Large intestine (tissue), 3 donors: Measurements from ENCODE around the gene GAB2. TPM values are rescaled to one million over a fixed set of nuclear protein-coding genes. Genes with fewer than 3 reads are reported as not detected.

Source experiments
- DNase-seq, 2 donors: peaks; one replicate each; pipeline versions ENCODE4 v3.0.0 to v3.0.0-alpha.2; 2013
- H3K27ac ChIP-seq: one replicate; pipeline ENCODE4 v1.5.1; 2013; ENCODE audit warnings: low read length
- H3K27me3 ChIP-seq: 2 replicates; pipeline ENCODE4 v1.6.1; 2013; ENCODE audit warnings: low read length; ENCODE audit not compliant: control insufficient read depth, insufficient read depth
- H3K36me3 ChIP-seq: 2 replicates; pipeline ENCODE4 v1.6.1; 2013; ENCODE audit warnings: low read length; ENCODE audit not compliant: control insufficient read depth, insufficient read depth
- H3K4me1 ChIP-seq: one replicate; pipeline ENCODE4 v1.6.1; 2013; ENCODE audit warnings: low read length; ENCODE audit not compliant: control insufficient read depth, insufficient read depth
- H3K4me3 ChIP-seq: one replicate; pipeline ENCODE4 v1.5.1; 2013; ENCODE audit warnings: low read length
- H3K9me3 ChIP-seq: one replicate; pipeline ENCODE4 v1.6.1; 2013; ENCODE audit warnings: mild to moderate bottlenecking, low read depth, low read length, moderate library complexity; ENCODE audit not compliant: control insufficient read depth
- WGBS: methylation state at CpG from one replicate; pipeline ENCODE4 v1.1.5; 2013; ENCODE audit warnings: low lambda C conversion rate; ENCODE audit not compliant: insufficient coverage; 5-methylcytosine and 5-hydroxymethylcytosine counted together
- polyA plus RNA-seq: library from polyadenylated mRNA; unstranded; fragments of 120-200 nt; gene quantifications from one replicate; pipeline ENCODE4 v1.2.1, GENCODE V29; 2013

The GAB2 gene
- polyA plus RNA-seq, 1 donor: 10.7 TPM

DNA sequence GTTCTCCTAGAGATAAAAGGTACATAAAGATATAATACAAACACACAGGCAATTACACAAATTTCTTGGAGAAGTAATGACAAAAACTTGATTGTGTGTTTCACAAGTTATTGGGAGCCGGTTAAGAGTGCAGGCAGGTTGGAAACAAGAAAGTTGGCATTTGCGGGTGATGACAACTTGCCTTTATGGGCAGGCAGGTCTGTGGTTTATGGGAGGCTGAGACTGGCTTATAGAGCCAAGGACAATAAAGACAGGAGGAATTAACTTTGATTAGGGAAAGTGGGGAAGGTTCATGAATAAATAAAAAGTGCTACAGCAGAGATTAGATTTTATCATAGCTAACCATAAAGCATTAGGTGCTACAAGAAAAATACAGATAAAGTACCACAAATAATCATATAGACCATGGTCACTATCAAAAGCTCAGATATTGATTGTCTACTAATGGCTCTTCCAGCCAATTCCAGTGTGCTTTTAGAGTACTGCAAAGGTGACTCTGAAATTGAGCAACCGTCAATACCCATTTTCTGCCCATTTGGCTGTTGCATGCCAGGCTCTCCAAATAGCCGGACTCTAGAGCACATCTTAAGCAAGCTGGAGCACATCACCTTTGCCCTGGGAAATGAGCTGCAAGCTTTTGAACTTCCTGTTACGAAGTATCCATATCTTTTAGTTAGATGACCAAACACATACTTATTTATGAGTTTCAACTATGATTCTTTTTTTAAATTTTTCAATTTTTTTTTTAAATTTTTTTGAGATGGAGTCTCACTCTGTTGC, 33.9 kb upstream of the GAB2 start:
- 79% methylated on average over 2 of the region's 5 CpGs for WGBS
- H3K4me3 ChIP-seq: no peak overlapping the region
- H3K9me3 ChIP-seq: no peaks in the 10 kb centered on the region
- H3K4me1 ChIP-seq: no peaks in the 10 kb centered on the region
- H3K27ac ChIP-seq: no peak overlapping the region
- H3K36me3 ChIP-seq: no peaks in the 10 kb centered on the region
- DNase-seq: no peak
- H3K27me3 ChIP-seq: no peaks in the 10 kb centered on the region

DNA sequence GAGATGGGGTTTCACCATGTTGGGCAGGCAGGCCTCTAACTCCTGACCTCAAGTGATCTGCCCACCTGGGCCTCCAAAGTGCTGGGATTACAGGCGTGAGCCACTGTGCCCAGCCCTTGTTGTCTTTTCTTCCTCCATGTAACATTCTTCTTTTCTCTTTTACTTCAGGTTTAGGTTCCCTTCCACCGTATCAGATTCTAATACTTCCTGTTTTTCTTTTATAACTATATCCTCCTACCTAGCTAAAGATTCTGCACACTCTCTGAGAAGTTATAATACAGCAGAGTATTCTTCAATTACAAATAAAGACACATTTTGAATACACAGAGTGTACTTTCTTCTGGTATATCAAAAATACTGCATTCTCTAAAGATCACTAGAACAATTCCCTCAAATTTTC, 33.2 kb upstream of the GAB2 start:
- Histone ChIP-seq H3K27me3 (no peaks in the 10 kb centered on the region), H3K9me3 (no peaks in the 10 kb centered on the region), H3K4me3 (no peak overlapping the region), H3K27ac (no peak overlapping the region), H3K36me3 (no peaks in the 10 kb centered on the region), H3K4me1 (no peaks in the 10 kb centered on the region)
- WGBS: 75% methylated on average over 1 of the region's 2 CpGs
- DNase-seq: no peak

DNA sequence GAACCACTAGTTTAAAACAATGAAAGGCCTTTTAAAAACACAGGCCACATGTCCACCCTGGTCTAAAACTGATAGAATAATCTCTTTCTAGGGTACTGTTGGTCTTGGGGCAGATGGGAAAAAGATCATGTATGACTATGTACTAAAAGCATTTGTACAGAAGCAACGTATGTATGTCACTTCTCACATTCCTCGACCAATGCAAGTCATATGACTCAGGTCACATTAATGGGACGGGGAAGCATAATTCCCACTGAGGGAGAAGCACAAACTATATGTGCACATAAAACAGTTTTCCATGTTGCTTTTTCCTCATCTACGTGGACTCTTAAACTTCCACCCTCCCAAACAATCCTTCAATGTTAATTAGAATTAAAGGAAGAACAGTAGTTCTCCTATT, 32.2 kb upstream of the GAB2 start:
- WGBS: no CpG with 5 or more reads among the region's 4 CpGs
- Histone ChIP-seq H3K4me3 (no peak overlapping the region), H3K27me3 (no peaks in the 10 kb centered on the region), H3K9me3 (no peaks in the 10 kb centered on the region), H3K4me1 (no peaks in the 10 kb centered on the region), H3K36me3 (no peaks in the 10 kb centered on the region), H3K27ac (no peak overlapping the region)
- DNase-seq: no peak

DNA sequence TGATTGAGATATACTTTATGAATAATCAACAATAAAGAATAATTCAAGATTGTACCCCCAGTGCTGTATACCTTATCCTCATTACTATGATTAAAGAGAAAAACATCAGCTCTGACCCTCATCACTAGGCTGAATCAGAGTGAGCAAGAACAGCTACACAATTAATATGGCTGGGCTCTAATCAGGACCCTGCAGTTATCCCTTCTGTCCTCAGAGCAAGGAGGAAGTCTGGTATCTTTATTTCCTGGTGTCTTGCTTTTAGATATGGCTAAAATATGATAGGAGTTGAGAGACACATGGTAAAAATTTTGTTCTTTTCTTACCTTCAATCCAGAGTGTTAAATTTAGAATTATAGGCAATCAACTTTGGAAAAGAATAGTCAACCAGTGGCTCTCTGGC, 28.6 kb upstream of the GAB2 start:
- H3K4me3 ChIP-seq: no peak overlapping the region
- H3K36me3 ChIP-seq: peaks cover 4% of the 10 kb centered on the region
- DNase-seq: no peak
- H3K27ac ChIP-seq: no peak overlapping the region
- no peaks in the 10 kb centered on the region for H3K27me3 ChIP-seq
- no peaks in the 10 kb centered on the region for H3K9me3 ChIP-seq
- H3K4me1 ChIP-seq: no peaks in the 10 kb centered on the region

DNA sequence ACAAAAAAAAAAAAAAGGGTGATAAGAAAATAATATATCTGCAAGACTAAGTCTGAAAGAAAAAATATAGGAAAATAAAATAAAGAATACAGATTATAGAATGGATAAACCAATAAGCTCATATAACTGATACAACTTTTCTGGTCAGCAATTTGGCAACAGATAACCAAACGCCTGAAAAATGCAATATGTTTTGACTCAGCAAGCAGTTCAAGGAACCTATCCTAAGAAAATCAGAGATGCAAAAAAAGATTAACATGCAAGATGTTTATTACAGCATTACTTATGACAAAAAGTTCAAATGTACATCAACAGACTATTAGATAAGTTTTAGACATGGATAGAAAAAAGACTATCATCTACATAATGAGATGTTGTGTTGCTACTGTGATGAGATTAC, 27.1 kb upstream of the GAB2 start:
- peaks cover 4% of the 10 kb centered on the region for H3K36me3 ChIP-seq
- WGBS: no CpG with 5 or more reads among the region's 1 CpG
- H3K9me3 ChIP-seq: no peaks in the 10 kb centered on the region
- H3K4me3 ChIP-seq: no peak overlapping the region
- H3K4me1 ChIP-seq: no peaks in the 10 kb centered on the region
- no peak for DNase-seq
- H3K27me3 ChIP-seq: no peaks in the 10 kb centered on the region
- no peak overlapping the region for H3K27ac ChIP-seq

DNA sequence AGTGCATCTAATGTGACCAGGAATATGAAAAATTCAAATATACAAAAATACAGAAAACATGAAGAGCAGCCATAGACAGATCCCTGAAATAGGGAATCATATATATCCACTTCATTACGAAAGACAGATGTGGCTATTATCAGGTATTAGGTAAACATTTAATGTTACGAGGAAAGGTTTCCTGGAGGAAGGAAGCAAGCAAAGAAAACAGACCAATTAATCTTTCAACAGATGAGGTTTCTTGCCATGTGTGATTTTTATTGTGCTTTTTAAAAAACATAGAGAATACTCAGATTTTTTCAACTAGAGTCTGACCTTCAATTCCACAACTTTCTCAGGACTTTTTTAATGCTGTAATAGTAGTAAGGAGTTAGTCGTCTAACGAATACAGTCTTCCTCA, 24.3 kb upstream of the GAB2 start:
- no peaks in the 10 kb centered on the region for H3K27me3 ChIP-seq
- H3K4me3 ChIP-seq: no peak overlapping the region
- peaks cover 4% of the 10 kb centered on the region for H3K36me3 ChIP-seq
- WGBS: 88% methylated on average over 1 of the region's 4 CpGs
- no peak overlapping the region for H3K27ac ChIP-seq
- H3K9me3 ChIP-seq: no peaks in the 10 kb centered on the region
- H3K4me1 ChIP-seq: no peaks in the 10 kb centered on the region
- DNase-seq: no peak

DNA sequence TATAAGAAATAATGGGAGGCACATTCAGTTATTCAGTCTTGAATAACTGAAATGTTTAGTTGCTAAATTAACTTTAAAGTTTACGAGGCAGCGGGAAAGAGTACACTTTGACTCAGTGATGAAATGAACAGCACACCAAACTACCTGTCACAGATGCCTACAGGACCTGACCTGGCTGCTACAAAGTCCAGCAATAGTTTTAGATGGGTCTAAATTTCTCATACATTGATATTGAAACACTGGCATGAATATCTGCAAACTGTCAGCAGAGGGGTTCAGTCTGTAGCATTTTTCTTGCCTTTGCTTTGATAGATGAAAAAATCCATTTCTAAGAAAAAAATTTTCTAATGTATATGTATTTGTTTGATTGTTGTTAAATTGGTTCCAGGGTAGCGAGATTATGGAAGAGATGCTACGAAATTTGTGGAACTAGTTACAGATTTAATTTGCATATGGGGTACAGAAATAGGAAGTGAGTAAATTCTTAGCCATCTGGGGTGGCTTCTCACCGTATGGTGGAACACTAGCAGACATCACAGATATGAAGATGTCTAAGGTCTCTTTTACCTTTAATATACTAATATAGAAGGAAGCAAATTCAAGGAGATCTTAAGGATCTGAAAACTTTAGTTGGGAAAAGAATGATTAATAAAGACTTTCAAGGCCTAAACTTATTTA, 20.8 kb upstream of the GAB2 start:
- Histone ChIP-seq H3K27ac (no peak overlapping the region), H3K9me3 (no peaks in the 10 kb centered on the region), H3K4me3 (no peak overlapping the region), H3K27me3 (no peaks in the 10 kb centered on the region), H3K36me3 (peaks cover 2% of the 10 kb centered on the region), H3K4me1 (no peaks in the 10 kb centered on the region)
- DNase-seq: no peak
- 100% methylated on average over 2 of the region's 5 CpGs for WGBS

DNA sequence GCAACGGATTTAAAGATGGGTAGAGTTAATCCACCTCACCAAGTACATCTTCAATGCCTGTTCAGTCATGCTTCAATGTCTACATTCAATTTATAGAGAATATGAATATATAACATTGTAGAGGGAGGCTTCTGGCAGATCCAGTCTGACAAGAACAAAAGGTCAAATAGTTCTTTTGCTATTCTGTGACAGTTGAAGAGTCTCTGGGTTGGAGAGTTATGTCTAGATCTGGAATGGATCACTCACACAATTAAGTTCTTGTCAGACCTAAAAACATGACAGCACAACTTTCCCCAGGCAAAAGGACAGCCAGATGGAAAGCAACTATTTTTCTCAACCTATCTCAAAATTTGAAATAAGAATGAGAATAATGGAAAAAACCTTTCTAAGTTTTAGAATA, 15.3 kb upstream of the GAB2 start:
- Histone ChIP-seq H3K27ac (no peak overlapping the region), H3K36me3 (no peaks in the 10 kb centered on the region), H3K4me1 (peaks cover 2% of the 10 kb centered on the region), H3K4me3 (no peak overlapping the region), H3K27me3 (no peaks in the 10 kb centered on the region), H3K9me3 (no peaks in the 10 kb centered on the region)
- no CpG with 5 or more reads among the region's 1 CpG for WGBS
- no peak for DNase-seq

DNA sequence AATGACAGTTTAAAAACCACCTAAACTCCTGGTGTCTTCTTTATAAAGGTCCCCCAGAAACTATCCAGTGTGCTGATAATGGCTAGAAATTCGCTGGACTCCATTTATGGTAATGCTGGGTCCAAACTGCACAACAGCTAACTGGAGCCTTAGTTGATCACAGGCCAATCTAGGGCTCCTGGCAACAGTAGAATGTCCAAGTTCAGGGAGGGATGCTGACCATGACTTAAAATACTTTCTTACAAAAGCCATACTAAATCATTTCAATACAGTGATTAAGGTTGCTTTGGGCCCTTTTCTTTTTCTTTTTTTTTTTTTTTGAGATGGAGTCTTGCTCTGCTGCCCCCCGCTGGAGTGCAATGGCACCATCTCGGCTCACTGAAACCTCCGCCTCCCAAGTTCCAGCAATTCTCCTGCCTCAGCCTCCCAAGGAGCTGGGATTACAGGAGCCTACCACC, 14.5 kb upstream of the GAB2 start:
- DNase-seq: no peak
- Histone ChIP-seq H3K9me3 (no peaks in the 10 kb centered on the region), H3K4me3 (no peak overlapping the region), H3K4me1 (peaks cover 2% of the 10 kb centered on the region), H3K27ac (no peak overlapping the region), H3K36me3 (no peaks in the 10 kb centered on the region), H3K27me3 (no peaks in the 10 kb centered on the region)
- WGBS: no CpG with 5 or more reads among the region's 4 CpGs

DNA sequence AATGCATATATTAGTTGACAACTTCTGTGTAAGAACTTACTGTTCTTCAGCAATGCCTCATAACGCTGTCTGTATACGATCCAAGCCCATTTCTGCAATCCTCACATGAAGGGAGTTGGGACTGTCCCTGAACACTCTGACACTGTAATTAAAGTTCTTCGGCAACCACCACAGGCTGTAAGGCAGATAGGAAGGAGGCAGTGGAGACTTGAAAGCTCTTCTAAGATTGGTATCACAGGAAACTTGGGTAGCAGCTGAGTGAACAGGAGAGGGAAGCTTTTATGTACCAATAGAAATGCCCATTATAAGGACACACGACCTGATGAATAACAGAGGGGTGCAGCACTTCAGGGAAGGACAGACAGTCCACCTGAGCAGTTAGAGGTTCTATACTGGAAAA, 12.0 kb upstream of the GAB2 start:
- no peaks in the 10 kb centered on the region for H3K36me3 ChIP-seq
- H3K27me3 ChIP-seq: no peaks in the 10 kb centered on the region
- no peaks in the 10 kb centered on the region for H3K9me3 ChIP-seq
- WGBS: 70% methylated on average over 2 of the region's 4 CpGs
- no peak overlapping the region for H3K4me3 ChIP-seq
- no peak overlapping the region for H3K27ac ChIP-seq
- peaks cover 2% of the 10 kb centered on the region for H3K4me1 ChIP-seq
- DNase-seq: no peak

DNA sequence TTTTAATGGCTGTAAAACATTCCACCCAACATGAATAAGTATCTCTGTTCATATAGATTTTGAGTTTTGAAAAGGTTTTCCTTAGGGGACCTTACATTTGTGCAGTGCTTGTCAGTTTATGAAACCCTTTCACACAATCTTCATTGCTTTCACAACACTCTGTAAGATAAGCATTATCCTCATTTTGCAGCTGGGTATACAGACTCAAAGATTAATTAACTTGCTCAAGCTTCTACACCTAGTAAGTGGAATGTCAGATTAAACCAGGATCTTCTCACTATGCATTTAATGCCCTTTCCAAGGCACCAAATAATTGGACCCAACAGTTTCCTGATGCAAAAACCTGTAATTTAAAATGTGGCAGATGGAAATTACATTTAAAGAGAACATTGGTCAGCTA, 11.6 kb upstream of the GAB2 start:
- DNase-seq: no peak
- Histone ChIP-seq H3K9me3 (no peaks in the 10 kb centered on the region), H3K4me3 (no peak overlapping the region), H3K36me3 (no peaks in the 10 kb centered on the region), H3K27ac (no peak overlapping the region), H3K4me1 (peaks cover 2% of the 10 kb centered on the region), H3K27me3 (no peaks in the 10 kb centered on the region)
